ENCODE measurements around the gene ZFP1. TPM values are rescaled to one million over a fixed set of nuclear protein-coding genes. Genes with fewer than 3 reads are reported as not detected.

The ZFP1 gene
- total and polyA plus RNA-seq, 2 experiments from 2014 or later = 4.8 to 12.5 TPM

- TF ChIP-seq, protein P1, sequence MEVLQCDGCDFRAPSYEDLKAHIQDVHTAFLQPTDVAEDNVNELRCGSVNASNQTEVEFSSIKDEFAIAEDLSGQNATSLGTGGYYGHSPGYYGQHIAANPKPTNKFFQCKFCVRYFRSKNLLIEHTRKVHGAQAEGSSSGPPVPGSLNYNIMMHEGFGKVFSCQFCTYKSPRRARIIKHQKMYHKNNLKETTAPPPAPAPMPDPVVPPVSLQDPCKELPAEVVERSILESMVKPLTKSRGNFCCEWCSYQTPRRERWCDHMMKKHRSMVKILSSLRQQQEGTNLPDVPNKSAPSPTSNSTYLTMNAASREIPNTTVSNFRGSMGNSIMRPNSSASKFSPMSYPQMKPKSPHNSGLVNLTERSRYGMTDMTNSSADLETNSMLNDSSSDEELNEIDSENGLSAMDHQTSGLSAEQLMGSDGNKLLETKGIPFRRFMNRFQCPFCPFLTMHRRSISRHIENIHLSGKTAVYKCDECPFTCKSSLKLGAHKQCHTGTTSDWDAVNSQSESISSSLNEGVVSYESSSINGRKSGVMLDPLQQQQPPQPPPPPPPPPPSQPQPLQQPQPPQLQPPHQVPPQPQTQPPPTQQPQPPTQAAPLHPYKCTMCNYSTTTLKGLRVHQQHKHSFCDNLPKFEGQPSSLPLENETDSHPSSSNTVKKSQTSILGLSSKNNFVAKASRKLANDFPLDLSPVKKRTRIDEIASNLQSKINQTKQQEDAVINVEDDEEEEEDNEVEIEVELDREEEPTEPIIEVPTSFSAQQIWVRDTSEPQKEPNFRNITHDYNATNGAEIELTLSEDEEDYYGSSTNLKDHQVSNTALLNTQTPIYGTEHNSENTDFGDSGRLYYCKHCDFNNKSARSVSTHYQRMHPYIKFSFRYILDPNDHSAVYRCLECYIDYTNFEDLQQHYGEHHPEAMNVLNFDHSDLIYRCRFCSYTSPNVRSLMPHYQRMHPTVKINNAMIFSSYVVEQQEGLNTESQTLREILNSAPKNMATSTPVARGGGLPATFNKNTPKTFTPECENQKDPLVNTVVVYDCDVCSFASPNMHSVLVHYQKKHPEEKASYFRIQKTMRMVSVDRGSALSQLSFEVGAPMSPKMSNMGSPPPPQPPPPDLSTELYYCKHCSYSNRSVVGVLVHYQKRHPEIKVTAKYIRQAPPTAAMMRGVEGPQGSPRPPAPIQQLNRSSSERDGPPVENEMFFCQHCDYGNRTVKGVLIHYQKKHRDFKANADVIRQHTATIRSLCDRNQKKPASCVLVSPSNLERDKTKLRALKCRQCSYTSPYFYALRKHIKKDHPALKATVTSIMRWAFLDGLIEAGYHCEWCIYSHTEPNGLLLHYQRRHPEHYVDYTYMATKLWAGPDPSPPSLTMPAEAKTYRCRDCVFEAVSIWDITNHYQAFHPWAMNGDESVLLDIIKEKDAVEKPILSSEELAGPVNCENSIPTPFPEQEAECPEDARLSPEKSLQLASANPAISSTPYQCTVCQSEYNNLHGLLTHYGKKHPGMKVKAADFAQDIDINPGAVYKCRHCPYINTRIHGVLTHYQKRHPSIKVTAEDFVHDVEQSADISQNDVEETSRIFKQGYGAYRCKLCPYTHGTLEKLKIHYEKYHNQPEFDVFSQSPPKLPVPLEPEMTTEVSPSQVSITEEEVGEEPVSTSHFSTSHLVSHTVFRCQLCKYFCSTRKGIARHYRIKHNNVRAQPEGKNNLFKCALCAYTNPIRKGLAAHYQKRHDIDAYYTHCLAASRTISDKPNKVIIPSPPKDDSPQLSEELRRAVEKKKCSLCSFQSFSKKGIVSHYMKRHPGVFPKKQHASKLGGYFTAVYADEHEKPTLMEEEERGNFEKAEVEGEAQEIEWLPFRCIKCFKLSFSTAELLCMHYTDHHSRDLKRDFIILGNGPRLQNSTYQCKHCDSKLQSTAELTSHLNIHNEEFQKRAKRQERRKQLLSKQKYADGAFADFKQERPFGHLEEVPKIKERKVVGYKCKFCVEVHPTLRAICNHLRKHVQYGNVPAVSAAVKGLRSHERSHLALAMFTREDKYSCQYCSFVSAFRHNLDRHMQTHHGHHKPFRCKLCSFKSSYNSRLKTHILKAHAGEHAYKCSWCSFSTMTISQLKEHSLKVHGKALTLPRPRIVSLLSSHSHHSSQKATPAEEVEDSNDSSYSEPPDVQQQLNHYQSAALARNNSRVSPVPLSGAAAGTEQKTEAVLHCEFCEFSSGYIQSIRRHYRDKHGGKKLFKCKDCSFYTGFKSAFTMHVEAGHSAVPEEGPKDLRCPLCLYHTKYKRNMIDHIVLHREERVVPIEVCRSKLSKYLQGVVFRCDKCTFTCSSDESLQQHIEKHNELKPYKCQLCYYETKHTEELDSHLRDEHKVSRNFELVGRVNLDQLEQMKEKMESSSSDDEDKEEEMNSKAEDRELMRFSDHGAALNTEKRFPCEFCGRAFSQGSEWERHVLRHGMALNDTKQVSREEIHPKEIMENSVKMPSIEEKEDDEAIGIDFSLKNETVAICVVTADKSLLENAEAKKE (CRISPR knock-in tag; IDR thresholded peaks at IDR 0.05) = no peak
- no peak for TF ChIP-seq EZH2phosphoT487 (IDR thresholded peaks at IDR 0.05; ENCODE audit: unreplicated experiment)
- no peak for TF ChIP-seq NANOG (IDR thresholded peaks at IDR 0.05; ENCODE audit: borderline replicate concordance)
- no peak for TF ChIP-seq STAT1 (IDR thresholded peaks at IDR 0.05; ENCODE audit: unreplicated experiment)
- no peak for TF ChIP-seq ZNF331 (CRISPR knock-in tag; IDR thresholded peaks at IDR 0.05; ENCODE audit: low read depth)
- TF ChIP-seq, protein P2, sequence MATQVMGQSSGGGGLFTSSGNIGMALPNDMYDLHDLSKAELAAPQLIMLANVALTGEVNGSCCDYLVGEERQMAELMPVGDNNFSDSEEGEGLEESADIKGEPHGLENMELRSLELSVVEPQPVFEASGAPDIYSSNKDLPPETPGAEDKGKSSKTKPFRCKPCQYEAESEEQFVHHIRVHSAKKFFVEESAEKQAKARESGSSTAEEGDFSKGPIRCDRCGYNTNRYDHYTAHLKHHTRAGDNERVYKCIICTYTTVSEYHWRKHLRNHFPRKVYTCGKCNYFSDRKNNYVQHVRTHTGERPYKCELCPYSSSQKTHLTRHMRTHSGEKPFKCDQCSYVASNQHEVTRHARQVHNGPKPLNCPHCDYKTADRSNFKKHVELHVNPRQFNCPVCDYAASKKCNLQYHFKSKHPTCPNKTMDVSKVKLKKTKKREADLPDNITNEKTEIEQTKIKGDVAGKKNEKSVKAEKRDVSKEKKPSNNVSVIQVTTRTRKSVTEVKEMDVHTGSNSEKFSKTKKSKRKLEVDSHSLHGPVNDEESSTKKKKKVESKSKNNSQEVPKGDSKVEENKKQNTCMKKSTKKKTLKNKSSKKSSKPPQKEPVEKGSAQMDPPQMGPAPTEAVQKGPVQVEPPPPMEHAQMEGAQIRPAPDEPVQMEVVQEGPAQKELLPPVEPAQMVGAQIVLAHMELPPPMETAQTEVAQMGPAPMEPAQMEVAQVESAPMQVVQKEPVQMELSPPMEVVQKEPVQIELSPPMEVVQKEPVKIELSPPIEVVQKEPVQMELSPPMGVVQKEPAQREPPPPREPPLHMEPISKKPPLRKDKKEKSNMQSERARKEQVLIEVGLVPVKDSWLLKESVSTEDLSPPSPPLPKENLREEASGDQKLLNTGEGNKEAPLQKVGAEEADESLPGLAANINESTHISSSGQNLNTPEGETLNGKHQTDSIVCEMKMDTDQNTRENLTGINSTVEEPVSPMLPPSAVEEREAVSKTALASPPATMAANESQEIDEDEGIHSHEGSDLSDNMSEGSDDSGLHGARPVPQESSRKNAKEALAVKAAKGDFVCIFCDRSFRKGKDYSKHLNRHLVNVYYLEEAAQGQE (IDR thresholded peaks at IDR 0.05; ENCODE audit: unreplicated experiment) = no peak
Observed at GRCh38 chr16:75192606-75193264, 44.4 kb downstream of the ZFP1 start (continued).
